Aorta (tissue), 5 donors: ENCODE results near the gene SDF2L1. TPM values are rescaled to one million over a fixed set of nuclear protein-coding genes. Genes with fewer than 3 reads are reported as not detected.
A peak's percentile ranks its signal among the peaks of the same experiment; 100 is the strongest.
"Not testable (repeated sequence)": the region's sequence is repeated elsewhere in the genome, so short reads cannot be mapped to it uniquely, and the experiment has no call there.

ENCODE experiments used
- ATAC-seq: fragments of 200-7000 bp; cut with Tn5 transposase; one replicate; pipeline ENCODE4 v1.9.1; 2022; ENCODE audit warnings: moderate library complexity; ENCODE audit not compliant: low FRiP score
- DNase-seq, 2 donors: peaks; one replicate each; pipeline ENCODE4 v3.0.0-alpha.2; 2020
- H3K27ac ChIP-seq, 2 donors: one replicate each; pipeline ENCODE4 v1.5.1; 2013; ENCODE audit warnings: low read length in 2 of 2, mild to moderate bottlenecking in 2 of 2, moderate library complexity in 2 of 2, control low read depth in 1 of 2, inconsistent platforms in 1 of 2, low read depth in 1 of 2
- H3K27me3 ChIP-seq, 2 donors: one replicate each; pipeline ENCODE4 v1.6.1; 2013; ENCODE audit warnings: control low read depth in 1 of 2, low read length in 1 of 2, mild to moderate bottlenecking in 1 of 2, moderate library complexity in 1 of 2; ENCODE audit not compliant: insufficient read depth in 2 of 2, control insufficient read depth in 1 of 2
- H3K36me3 ChIP-seq, 2 donors: one replicate each; pipeline ENCODE4 v1.6.1; 2013; ENCODE audit warnings: control low read depth in 1 of 2, low read length in 1 of 2, mild to moderate bottlenecking in 1 of 2; ENCODE audit not compliant: insufficient read depth in 2 of 2, control insufficient read depth in 1 of 2
- H3K4me1 ChIP-seq, 2 donors: one replicate each; pipeline ENCODE4 v1.6.1; 2013; ENCODE audit warnings: low read length in 2 of 2, control low read depth in 1 of 2, mild to moderate bottlenecking in 1 of 2, moderate library complexity in 1 of 2; ENCODE audit not compliant: insufficient read depth in 2 of 2, control insufficient read depth in 1 of 2
- H3K4me3 ChIP-seq, 2 donors: one replicate each; pipeline ENCODE4 v1.5.1; 2013; ENCODE audit warnings: low read length in 2 of 2, control low read depth in 1 of 2, mild to moderate bottlenecking in 1 of 2
- H3K9me3 ChIP-seq: one replicate; pipeline ENCODE4 v1.6.1; 2013; ENCODE audit warnings: mild to moderate bottlenecking, low read length; ENCODE audit not compliant: control insufficient read depth
- WGBS, 2 donors: extraction: QIAGEN DNeasy Blood & Tissue Kit; methylation state at CpG; one replicate each; pipeline ENCODE4 v1.1.7; 2013; 5-methylcytosine and 5-hydroxymethylcytosine counted together
- intact Hi-C, 2 donors: fragments of 100-400 bp; cut with DNase I; formaldehyde crosslinking; loops; one replicate each; pipeline versions ENCODE4 v1.14.2 to v1.15.0; 2022
- polyA plus RNA-seq, 2 donors: library from polyadenylated mRNA; stranded (reverse); fragments of 200-250 nt; gene quantifications; one replicate each; pipeline ENCODE4 v1.2.3, GENCODE V29; 2013
- total RNA-seq, 2 donors: library from RNA; stranded (reverse); fragmentation: NEBNext Ultra II Directional; extraction: Animal tissue kit (Norgen Biotek cat#: 25700); gene quantifications; one replicate each; pipeline ENCODE4 v1.2.1, GENCODE V29; 2021
- donor health status: healthy with polysubstance abuse.
- donor health status: Bipolar disorder and iron deficiency.
- donor health status: DM: no; HTN: no; CAD: no.
- donor health status: DM: no; HTN: no; CAD: no.
- donor health status: DM: yes; HTN: yes; CAD: no.

Gene SDF2L1
- total and polyA plus RNA-seq, 4 donors = 16.7 to 38.7 (median 29.7) TPM

GRCh38 chr22:21685164-21685513 lies 43.0 kb downstream of the SDF2L1 start:
- 78 to 79% methylated on average over 8 of the region's 8 CpGs for WGBS, 2 donors
- intact Hi-C loops = no loop called here
- Histone ChIP-seq H3K4me3 (no peak overlapping the region), H3K9me3 (no peaks in the 10 kb centered on the region), H3K27me3 (no peaks in the 10 kb centered on the region), H3K36me3 (no peaks in the 10 kb centered on the region), H3K27ac (no peak overlapping the region), H3K4me1 (no peaks in the 10 kb centered on the region)
- ATAC-seq = no peak
- no peak for DNase-seq

GRCh38 chr22:21686193-21686608 lies 44.1 kb downstream of the SDF2L1 start:
- WGBS, 2 donors = 95 to 96% methylated on average over 8 of the region's 8 CpGs
- Histone ChIP-seq H3K9me3 (no peaks in the 10 kb centered on the region), H3K27ac (no peak overlapping the region), H3K36me3 (no peaks in the 10 kb centered on the region), H3K4me3 (no peak overlapping the region), H3K4me1 (no peaks in the 10 kb centered on the region), H3K27me3 (no peaks in the 10 kb centered on the region)
- ATAC-seq (no peak), DNase-seq (no peak)
- intact Hi-C loops = no loop called here

DNA sequence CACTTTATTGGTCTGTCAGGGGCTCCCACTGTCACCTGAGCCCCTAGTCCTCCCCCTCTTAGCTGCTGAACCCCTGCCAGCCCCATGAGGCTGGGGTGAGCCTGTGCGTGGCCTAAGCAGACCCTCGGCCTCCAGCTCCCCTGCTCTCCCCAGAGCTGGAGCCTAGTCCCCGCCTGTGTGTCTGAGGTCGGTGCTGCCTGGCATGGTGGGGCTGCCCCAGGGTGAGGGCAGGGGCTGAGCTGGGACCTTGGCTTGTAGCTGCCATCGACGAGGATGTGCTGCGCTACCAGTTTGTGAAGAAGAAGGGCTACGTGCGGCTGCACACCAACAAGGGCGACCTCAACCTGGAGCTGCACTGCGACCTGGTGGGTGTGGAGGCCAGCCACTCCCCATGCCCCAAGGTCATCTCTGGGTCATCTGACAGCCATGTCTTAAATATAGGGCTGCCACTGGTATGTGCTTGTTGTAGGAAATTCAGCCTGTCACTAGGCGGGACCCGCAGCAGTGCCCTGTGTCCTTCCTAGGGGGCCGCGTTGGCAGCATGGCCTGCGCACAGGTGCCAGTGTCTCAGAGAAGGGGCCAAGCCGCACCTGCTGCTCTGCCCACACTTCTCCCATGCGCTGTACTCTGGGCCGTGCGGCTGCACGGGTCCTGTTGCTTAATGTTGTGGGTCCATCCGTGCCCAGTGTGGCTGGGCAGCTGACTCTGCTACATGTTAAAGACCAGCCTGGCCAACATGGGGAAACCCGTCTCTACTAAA lies 44.7 kb downstream of the SDF2L1 start:
- peak; percentile 8 for ATAC-seq

DNA sequence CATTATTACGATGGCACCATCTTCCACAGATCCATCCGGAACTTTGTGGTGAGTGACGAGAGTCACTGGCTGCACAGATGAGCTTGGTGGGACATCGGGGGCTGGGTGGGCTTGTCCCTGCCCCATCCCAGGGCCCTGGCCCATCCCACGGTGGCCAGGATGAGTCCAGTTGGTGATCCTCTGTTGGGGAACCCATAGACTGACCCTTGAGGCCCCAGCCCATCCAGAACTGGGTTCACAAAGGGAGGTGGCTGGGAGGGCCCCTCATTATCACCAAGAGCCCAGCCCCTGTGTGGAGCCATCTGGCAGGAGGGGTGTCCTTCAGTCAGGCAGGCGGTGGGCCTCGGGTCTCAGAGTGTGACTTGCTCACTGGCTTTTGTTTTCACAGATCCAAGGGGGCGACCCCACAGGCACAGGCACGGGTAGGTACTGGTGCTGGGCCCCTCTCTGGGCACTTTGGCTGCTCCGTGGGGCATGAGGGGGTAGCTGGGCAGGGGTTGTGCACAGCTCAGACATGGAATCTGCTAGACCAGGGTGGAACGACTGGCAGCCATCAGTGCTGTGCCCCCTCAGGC lies 45.7 kb downstream of the SDF2L1 start:
- Histone ChIP-seq H3K9me3 (no peaks in the 10 kb centered on the region), H3K27me3 (no peaks in the 10 kb centered on the region), H3K27ac (no peak overlapping the region), H3K4me3 (no peak overlapping the region), H3K4me1 (no peaks in the 10 kb centered on the region), H3K36me3 (peaks cover 0 to 3% of the 10 kb centered on the region in 2 donors)
- intact Hi-C loops = no loop called here
- ATAC-seq (peak; percentile 6), DNase-seq (no peak)
- WGBS, 2 donors = 89 to 92% methylated on average over 11 of the region's 11 CpGs

More for the DNA sequence above, 44.7 kb downstream of the SDF2L1 start:
- Histone ChIP-seq H3K9me3 (no peaks in the 10 kb centered on the region), H3K36me3 (peaks cover 0 to 2% of the 10 kb centered on the region in 2 donors), H3K27me3 (no peaks in the 10 kb centered on the region), H3K4me1 (no peaks in the 10 kb centered on the region), H3K27ac (no peak overlapping the region), H3K4me3 (no peak overlapping the region)
- intact Hi-C loops = no loop called here
- no peak for DNase-seq
- WGBS, 2 donors = 95 to 96% methylated on average over 23 of the region's 23 CpGs

DNA sequence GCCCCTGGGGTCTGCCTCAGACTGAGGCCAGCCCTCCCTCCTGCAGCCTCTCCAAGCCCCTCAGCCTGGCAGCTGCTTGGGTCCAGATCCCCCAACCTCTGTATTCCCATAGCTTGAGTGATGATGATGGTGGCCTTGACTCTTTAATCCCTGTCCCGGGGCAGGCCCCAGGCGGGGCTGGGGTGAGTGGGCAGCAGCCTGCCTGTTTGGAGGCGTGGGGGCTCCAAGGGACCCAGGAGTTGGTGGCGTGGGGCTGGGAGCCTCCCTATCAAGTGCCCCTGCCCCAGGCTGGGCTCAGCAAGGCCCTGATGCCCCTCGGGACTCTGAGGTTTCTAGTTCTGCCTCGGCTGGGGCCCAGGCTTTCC lies 46.2 kb downstream of the SDF2L1 start:
- Histone ChIP-seq H3K36me3 (peaks cover 0 to 3% of the 10 kb centered on the region in 2 donors), H3K4me1 (no peaks in the 10 kb centered on the region), H3K9me3 (no peaks in the 10 kb centered on the region), H3K27ac (no peak overlapping the region), H3K27me3 (no peaks in the 10 kb centered on the region), H3K4me3 (no peak overlapping the region)
- intact Hi-C loops = no loop called here
- WGBS, 2 donors = 90 to 96% methylated on average over 5 to 6 of the region's 6 CpGs
- no peak for ATAC-seq
- DNase-seq = peak in 1 of 2 donors; percentile 62

GRCh38 chr22:21688706-21689381 lies 46.7 kb downstream of the SDF2L1 start:
- DNase-seq = no peak
- no peaks in the 10 kb centered on the region for H3K27me3 ChIP-seq
- ATAC-seq = no peak
- H3K4me3 ChIP-seq = no peak overlapping the region
- no peaks in the 10 kb centered on the region for H3K9me3 ChIP-seq
- H3K27ac ChIP-seq = no peak overlapping the region
- intact Hi-C loops = no loop called here
- H3K36me3 ChIP-seq = peaks cover 0 to 6% of the 10 kb centered on the region in 2 donors
- 92% methylated on average over 20 of the region's 20 CpGs for WGBS, 2 donors
- no peaks in the 10 kb centered on the region for H3K4me1 ChIP-seq

DNA sequence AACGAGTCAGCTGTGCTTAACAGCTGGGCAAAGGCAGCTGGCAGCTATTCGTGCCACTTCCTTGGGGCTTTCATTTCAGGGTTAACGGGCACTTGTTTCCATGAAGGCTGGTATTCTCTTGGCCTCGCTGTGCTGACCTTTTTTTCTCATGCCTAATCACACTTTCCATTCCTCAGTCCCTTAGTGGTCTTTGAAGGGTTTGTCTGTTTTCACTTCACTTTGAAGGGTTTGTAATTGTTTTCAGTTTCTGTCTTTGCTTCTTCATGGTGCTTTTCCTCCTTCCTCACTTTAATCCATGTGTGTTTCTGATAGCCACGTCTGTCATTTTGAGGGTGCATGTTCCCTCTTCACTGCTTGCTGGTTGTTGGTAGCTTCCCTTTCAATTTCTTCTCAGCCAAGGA lies 48.3 kb downstream of the SDF2L1 start:
- peak overlapping the region in 1 of 2 donors; percentile 38 for H3K27ac ChIP-seq
- no peak overlapping the region for H3K4me3 ChIP-seq
- DNase-seq = no peak
- H3K9me3 ChIP-seq = no peaks in the 10 kb centered on the region
- H3K27me3 ChIP-seq = no peaks in the 10 kb centered on the region
- H3K36me3 ChIP-seq = peaks cover 0 to 6% of the 10 kb centered on the region in 2 donors
- H3K4me1 ChIP-seq = no peaks in the 10 kb centered on the region
- ATAC-seq = no peak
- intact Hi-C loops = no loop called here
- 9 to 15% methylated on average over 5 of the region's 5 CpGs for WGBS, 2 donors

DNA sequence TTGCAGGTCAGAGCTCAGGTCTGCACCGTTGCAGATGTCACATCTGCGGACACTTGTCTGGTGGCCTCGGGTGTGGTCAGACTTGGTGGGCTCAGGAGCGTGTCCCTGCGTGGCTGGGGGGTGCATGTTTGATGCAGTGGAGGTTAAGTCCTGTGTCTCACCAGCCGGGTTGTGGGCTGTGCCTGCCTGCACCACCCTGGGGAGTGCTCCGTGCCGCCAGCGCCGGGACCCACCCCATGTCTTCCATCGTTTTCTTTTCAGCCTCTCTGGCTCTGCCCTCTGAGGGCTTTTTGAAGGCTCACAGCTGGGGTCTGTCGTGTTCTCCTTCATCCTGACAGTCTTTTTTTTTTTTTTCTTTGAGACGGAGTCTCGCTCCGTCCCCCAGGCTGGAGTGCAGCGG lies 49.7 kb downstream of the SDF2L1 start:
- WGBS, 2 donors = 86% methylated on average over 16 of the region's 16 CpGs
- DNase-seq (no peak), ATAC-seq (no peak)
- H3K27me3 ChIP-seq = no peaks in the 10 kb centered on the region
- no peak overlapping the region for H3K27ac ChIP-seq
- peaks cover 0 to 8% of the 10 kb centered on the region in 2 donors for H3K36me3 ChIP-seq
- no peaks in the 10 kb centered on the region for H3K9me3 ChIP-seq
- no peaks in the 10 kb centered on the region for H3K4me1 ChIP-seq
- H3K4me3 ChIP-seq = no peak overlapping the region
- intact Hi-C loops = no loop called here

GRCh38 chr22:21692856-21693255 lies 50.8 kb downstream of the SDF2L1 start:
- WGBS, 2 donors = 74 to 79% methylated on average over 9 of the region's 9 CpGs
- H3K27ac ChIP-seq, H3K36me3 ChIP-seq, intact Hi-C loops, DNase-seq, H3K4me3 ChIP-seq, ATAC-seq, H3K27me3 ChIP-seq, H3K4me1 ChIP-seq, H3K9me3 ChIP-seq: not testable (repeated sequence)
